ENCODE data around the gene ZFYVE19.

GRCh38 chr15:40767838-40768500 is 38.9 kb upstream of the ZFYVE19 start:
- TF ChIP-seq CTCF (IDR thresholded peaks at IDR 0.05) (no peak), POLR2A (IDR thresholded peaks at IDR 0.05) (no peak)
